ENCODE measurements around the gene NMNAT2.

NMNAT2 gene

GRCh38 chr1:183365093-183365492 lies 53.1 kb downstream of the NMNAT2 start:
- no peak for DNase-seq (ENCODE audit: low read depth)

GRCh38 chr1:183363972-183364371 lies 54.2 kb downstream of the NMNAT2 start:
- peak; percentile 9 for DNase-seq (ENCODE audit: low read depth)

GRCh38 chr1:183361081-183361480 lies 57.1 kb downstream of the NMNAT2 start:
- no peak for DNase-seq (ENCODE audit: low read depth)

GRCh38 chr1:183360473-183360872 lies 57.7 kb downstream of the NMNAT2 start:
- no peak for DNase-seq (ENCODE audit: low read depth)

GRCh38 chr1:183356534-183357182 lies 61.5 kb downstream of the NMNAT2 start:
- DNase-seq (ENCODE audit: low read depth), result no peak

GRCh38 chr1:183355797-183356196 lies 62.4 kb downstream of the NMNAT2 start:
- no peak for DNase-seq (ENCODE audit: low read depth)

- DNase-seq (ENCODE audit: low read depth), result no peak
Measured at GRCh38 chr1:183355181-183355580, 63.0 kb downstream of the NMNAT2 start.

GRCh38 chr1:183353597-183353996 lies 64.6 kb downstream of the NMNAT2 start:
- DNase-seq (ENCODE audit: low read depth), result no peak

- no peak for DNase-seq (ENCODE audit: low read depth)
Measured at GRCh38 chr1:183349201-183349711, 68.9 kb downstream of the NMNAT2 start.

- DNase-seq (ENCODE audit: low read depth), result no peak
Measured at GRCh38 chr1:183346276-183346732, 71.9 kb downstream of the NMNAT2 start.

- no peak for DNase-seq (ENCODE audit: low read depth)
Measured at GRCh38 chr1:183339556-183340167, 78.5 kb downstream of the NMNAT2 start.

GRCh38 chr1:183331091-183331742 lies 87.0 kb downstream of the NMNAT2 start:
- DNase-seq (ENCODE audit: low read depth), result no peak

- no peak for DNase-seq (ENCODE audit: low read depth)
Measured at GRCh38 chr1:183330335-183330734, 87.8 kb downstream of the NMNAT2 start.

- DNase-seq (ENCODE audit: low read depth), result no peak
Measured at GRCh38 chr1:183328371-183328770, 89.8 kb downstream of the NMNAT2 start.

GRCh38 chr1:183327434-183328290 lies 90.5 kb downstream of the NMNAT2 start:
- DNase-seq (ENCODE audit: low read depth), result no peak

- no peak for DNase-seq (ENCODE audit: low read depth)
Measured at GRCh38 chr1:183323849-183324683, 94.1 kb downstream of the NMNAT2 start.

GRCh38 chr1:183319606-183320005 lies 98.6 kb downstream of the NMNAT2 start:
- DNase-seq (ENCODE audit: low read depth), result no peak

- no peak for DNase-seq (ENCODE audit: low read depth)
Measured at GRCh38 chr1:183319051-183319450, 99.1 kb downstream of the NMNAT2 start.

- peak; percentile 56 for DNase-seq (ENCODE audit: low read depth)
Measured at GRCh38 chr1:183318433-183318832, 99.7 kb downstream of the NMNAT2 start.

- no peak for DNase-seq (ENCODE audit: low read depth)
Measured at GRCh38 chr1:183315991-183316758, 102.0 kb downstream of the NMNAT2 start.

Measured in HS-5 (cell line).